HepG2 (cell line): Measurements from ENCODE around the gene SLC39A1. TPM values are rescaled to one million over a fixed set of nuclear protein-coding genes. Genes with fewer than 3 reads are reported as not detected.
A peak's percentile ranks its signal among the peaks of the same experiment; 100 is the strongest.

Source experiments
- BATF2 ChIP-seq: sonication (generic); formaldehyde crosslinking; IDR thresholded peaks from 2 replicates; pipeline ENCODE4 v1.8.0; 2022; ENCODE audit warnings: mild to moderate bottlenecking, missing genetic modification reagents, moderate library complexity
- BRCA1 ChIP-seq: sonication (generic); formaldehyde crosslinking; IDR thresholded peaks from 2 replicates; pipeline ENCODE4 v1.4.0; 2020; ENCODE audit warnings: missing genetic modification reagents
- GABPB1 ChIP-seq: IDR thresholded peaks from 2 replicates; pipeline ENCODE4 v1.6.1; 2016; ENCODE audit warnings: mild to moderate bottlenecking, missing genetic modification reagents, moderate library complexity, missing compliant biosample characterization
- HNRNPUL1 ChIP-seq: fragments of 200-400 bp; formaldehyde crosslinking; IDR thresholded peaks from 2 replicates; pipeline ENCODE4 v1.6.1; 2017; ENCODE audit warnings: low read depth, mild to moderate bottlenecking, low read length, moderate library complexity
- KAT8 ChIP-seq: IDR thresholded peaks from 2 replicates; pipeline ENCODE4 v1.6.1; 2016; ENCODE audit warnings: missing genetic modification reagents, missing compliant biosample characterization
- MEF2D ChIP-seq: sonication (generic); formaldehyde crosslinking; IDR thresholded peaks from 2 replicates; pipeline ENCODE4 v1.5.1; 2020; ENCODE audit warnings: mild to moderate bottlenecking, missing genetic modification reagents
- NAIF1 ChIP-seq: sonication (generic); formaldehyde crosslinking; IDR thresholded peaks from 2 replicates; pipeline ENCODE4 v1.5.0; 2020; ENCODE audit warnings: mild to moderate bottlenecking, missing genetic modification reagents, borderline replicate concordance
- NPAS2 ChIP-seq: sonication (generic); formaldehyde crosslinking; IDR thresholded peaks from 2 replicates; pipeline ENCODE4 v1.8.0; 2022; ENCODE audit warnings: mild to moderate bottlenecking, missing genetic modification reagents, borderline replicate concordance
- RXRB ChIP-seq: IDR thresholded peaks from 2 replicates; pipeline ENCODE4 v1.6.1; 2016; ENCODE audit warnings: borderline replicate concordance, missing genetic modification reagents, missing compliant biosample characterization
- SP1 ChIP-seq, 2 experiments: fragments of 450-650 bp in 1 of 2; sonication (generic) in 1 of 2; formaldehyde crosslinking in 1 of 2; IDR thresholded peaks; 2 replicates each; pipeline versions ENCODE4 v1.4.0 to v1.6.1; 2016 to 2020; ENCODE audit warnings: missing genetic modification reagents in 1 of 2
- STAG1 ChIP-seq: sonication (generic); formaldehyde crosslinking; IDR thresholded peaks from 2 replicates; pipeline ENCODE4 v1.4.0; 2020; ENCODE audit warnings: missing genetic modification reagents
- TEAD3 ChIP-seq: optimal IDR thresholded peaks from 2 replicates; pipeline ENCODE3; 2016; ENCODE audit warnings: borderline replicate concordance
- ZBTB8A ChIP-seq: sonication (generic); formaldehyde crosslinking; IDR thresholded peaks from 2 replicates; pipeline ENCODE4 v1.4.0; 2020; ENCODE audit warnings: mild to moderate bottlenecking, low read depth, missing genetic modification reagents, borderline replicate concordance
- ZIK1 ChIP-seq: sonication (generic); formaldehyde crosslinking; IDR thresholded peaks from 2 replicates; pipeline ENCODE4 v1.5.0; 2020; ENCODE audit warnings: mild to moderate bottlenecking, low read depth, missing genetic modification reagents, borderline replicate concordance
- ZNF160 ChIP-seq: sonication (generic); formaldehyde crosslinking; IDR thresholded peaks from 2 replicates; pipeline ENCODE4 v1.8.0; 2022; ENCODE audit warnings: mild to moderate bottlenecking, inconsistent platforms, missing genetic modification reagents
- ZNF333 ChIP-seq: sonication (generic); formaldehyde crosslinking; IDR thresholded peaks from 2 replicates; pipeline ENCODE4 v1.4.0; 2020; ENCODE audit warnings: mild to moderate bottlenecking, missing genetic modification reagents, borderline replicate concordance
- ZNF414 ChIP-seq: sonication (generic); formaldehyde crosslinking; IDR thresholded peaks from 2 replicates; pipeline ENCODE4 v1.5.0; 2020; ENCODE audit warnings: missing genetic modification reagents
- ZNF484 ChIP-seq: sonication (generic); formaldehyde crosslinking; IDR thresholded peaks from 2 replicates; pipeline ENCODE4 v1.5.1; 2020; ENCODE audit warnings: mild to moderate bottlenecking, low read depth, missing genetic modification reagents, borderline replicate concordance
- ZNF512 ChIP-seq: sonication (generic); formaldehyde crosslinking; IDR thresholded peaks from 2 replicates; pipeline ENCODE4 v1.4.0; 2020; ENCODE audit warnings: mild to moderate bottlenecking, missing genetic modification reagents
- ZNF557 ChIP-seq: sonication (generic); formaldehyde crosslinking; IDR thresholded peaks from 2 replicates; pipeline ENCODE4 v1.4.0; 2020; ENCODE audit warnings: missing genetic modification reagents
- ZNF619 ChIP-seq: sonication (generic); formaldehyde crosslinking; IDR thresholded peaks from 2 replicates; pipeline ENCODE4 v1.4.0; 2020; ENCODE audit warnings: mild to moderate bottlenecking, missing genetic modification reagents
- ZNF644 ChIP-seq: IDR thresholded peaks from 2 replicates; pipeline ENCODE4 v1.6.1; 2016; ENCODE audit warnings: low read depth
- ZNF710 ChIP-seq: sonication (generic); formaldehyde crosslinking; IDR thresholded peaks from 2 replicates; pipeline ENCODE4 v1.5.0; 2020; ENCODE audit warnings: mild to moderate bottlenecking, missing genetic modification reagents, borderline replicate concordance
- ZNF740 ChIP-seq: sonication (generic); formaldehyde crosslinking; IDR thresholded peaks from 2 replicates; pipeline ENCODE4 v1.4.0; 2020; ENCODE audit warnings: missing genetic modification reagents
- polyA plus RNA-seq, 8 experiments: library from polyadenylated mRNA; depleted of rRNA in 3 of 8; stranded (reverse) in 7 of 8; unstranded in 1 of 8; fragments of >200 nt; fragmentation: Illumina TruSeq in 4 of 8; extraction: Trizol in 4 of 8; gene quantifications; 2 replicates each; pipeline versions ENCODE4 v1.2.1 to v1.2.3, GENCODE V29; 2011 to 2016; ENCODE audit warnings: low read depth in 4 of 8, missing spikeins in 1 of 8, mixed read lengths in 1 of 8; ENCODE audit not compliant: insufficient read depth in 1 of 8
- total RNA-seq, 5 experiments: library from RNA; depleted of rRNA; stranded (reverse); fragments of >200 nt; fragmentation: Illumina TruSeq; extraction: Trizol; gene quantifications; 2 replicates each; pipeline ENCODE4 v1.2.3, GENCODE V29; 2016; ENCODE audit warnings: low read depth in 1 of 5

The SLC39A1 gene
- total and polyA plus RNA-seq, 2 of the 13 experiments (the other 11 are each of a cell fraction or from before 2014, with no cell fraction given), result 71.2 to 78.4 TPM

GRCh38 chr1:153946622-153947241, 16.6 kb downstream of the SLC39A1 start, which contains the start of gene DENND4B (continued):
- TF ChIP-seq GABPB1 (CRISPR knock-in tag), result peak; percentile 58
- no peak for TF ChIP-seq BATF2 (CRISPR knock-in tag)
- no peak for TF ChIP-seq HNRNPUL1
- TF ChIP-seq ZNF644 (CRISPR knock-in tag), result no peak
- peak; percentile 6; the same call in 1 of the 2 replicates for TF ChIP-seq ZNF414
- TF ChIP-seq MEF2D (CRISPR knock-in tag), result 0 out of 2 replicates have a peak, but pooled peaks have one; percentile 58
- peak; percentile 32; the same call in 1 of the 2 replicates for TF ChIP-seq ZNF160 (CRISPR knock-in tag)
- no peak for TF ChIP-seq ZNF619 (CRISPR knock-in tag)
- TF ChIP-seq ZNF333, result no peak
- TF ChIP-seq ZNF710, result peak; percentile 32; the same call in 1 of the 2 replicates
- TF ChIP-seq STAG1, result peak; percentile 59
- TF ChIP-seq TEAD3 (CRISPR knock-in tag), result peak; percentile 58
- TF ChIP-seq ZBTB8A (CRISPR knock-in tag), result no peak
- TF ChIP-seq NAIF1 (CRISPR knock-in tag), result no peak
- TF ChIP-seq ZNF740 (CRISPR knock-in tag), result no peak
- TF ChIP-seq BRCA1 (CRISPR knock-in tag), result no peak
- TF ChIP-seq ZNF512, result no peak
- no peak for TF ChIP-seq ZIK1 (CRISPR knock-in tag)
- peak; percentile 98 for TF ChIP-seq RXRB (CRISPR knock-in tag)
- TF ChIP-seq ZNF484, result no peak
- TF ChIP-seq NPAS2, result no peak
- no peak for TF ChIP-seq ZNF557 (CRISPR knock-in tag)
- peak; percentile 54; the same call in 1 of the 2 replicates for TF ChIP-seq KAT8 (CRISPR knock-in tag)
- no peak for TF ChIP-seq SP1 (IDR thresholded peaks at IDR 0.05)
- TF ChIP-seq SP1 (CRISPR knock-in tag; IDR thresholded peaks at IDR 0.05), result 0 out of 2 replicates have a peak, but pooled peaks have one; percentile 35
